Activated CD4-positive, alpha-beta T cell treated with anti-CD3 and anti-CD28 coated beads, Interleukin-10, Interleukin-2, amounts not matched to agents 100 ng/mL and 50 ng/mL, durations not matched to agents 16 hours and 8 hours (primary cell): Measurements from ENCODE around the gene ROBO2.
A peak's percentile ranks its signal among the peaks of the same experiment; 100 is the strongest.

Source experiments
- DNase-seq: peaks from one replicate; pipeline ENCODE4 v3.0.0-alpha.2; 2020

Gene ROBO2

DNA sequence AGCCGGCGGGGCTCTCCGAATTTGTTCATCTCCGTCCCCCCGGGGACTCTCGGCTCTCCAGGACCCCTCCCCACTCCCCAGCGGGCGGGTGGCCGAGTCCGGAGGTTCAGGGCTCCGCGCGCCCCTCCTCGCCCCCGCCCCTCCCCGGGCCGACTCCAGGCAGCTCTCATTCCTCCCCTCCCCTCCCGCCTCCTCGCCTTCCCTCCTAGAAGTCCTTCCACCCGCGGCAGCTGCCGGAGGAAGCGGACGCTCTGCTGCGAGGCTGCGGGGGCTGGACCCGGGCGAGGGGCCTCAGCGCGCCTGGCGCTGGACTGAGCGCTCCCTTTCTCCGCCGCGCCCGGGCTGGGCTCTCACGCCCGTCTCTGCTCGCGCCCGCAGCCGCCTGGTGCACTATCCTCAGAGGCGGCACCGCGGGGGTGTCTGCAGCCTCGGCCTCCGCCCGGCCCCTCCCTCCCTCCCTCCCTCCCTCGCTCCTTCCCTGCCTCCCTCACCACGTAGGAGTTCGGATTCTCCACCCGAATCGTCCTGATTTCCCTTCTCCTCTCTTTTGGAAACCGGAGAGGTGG, at the start of gene ROBO2:
Gene ROBO2 (plus strand): TSS at position 494 of the 566 bp plus-strand sequence. CDS start 687 bp downstream, outside the sequence.
- no peak for DNase-seq

DNA sequence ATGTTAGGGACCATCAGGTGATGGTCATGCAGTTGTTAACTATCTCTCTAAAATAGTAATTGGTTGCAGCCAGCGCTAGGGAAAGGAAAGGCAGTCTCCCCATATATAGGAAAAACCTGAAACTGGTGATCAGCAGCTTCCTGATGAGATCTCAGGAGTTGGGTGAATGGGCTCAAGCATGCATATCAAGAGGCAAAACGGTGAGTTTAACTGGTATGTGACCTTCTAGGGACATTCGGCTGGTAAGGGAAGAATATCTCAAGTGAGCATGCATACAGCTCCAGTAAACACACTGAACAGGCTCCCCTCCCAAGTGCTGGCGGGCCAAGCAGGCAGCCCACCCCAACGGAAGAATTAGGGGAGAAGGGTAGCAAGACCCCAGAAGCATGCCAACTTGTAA, 49.3 kb upstream of the ROBO2 start:
- DNase-seq, result no peak

- no peak for DNase-seq
These were observed 48.7 kb upstream of the ROBO2 start for GRCh38 chr3:76991165-76991564.

- no peak for DNase-seq
These were observed 42.2 kb upstream of the ROBO2 start for GRCh38 chr3:76997733-76998132.

GRCh38 chr3:76998555-76998954, 41.3 kb upstream of the ROBO2 start:
- DNase-seq, result no peak

DNA sequence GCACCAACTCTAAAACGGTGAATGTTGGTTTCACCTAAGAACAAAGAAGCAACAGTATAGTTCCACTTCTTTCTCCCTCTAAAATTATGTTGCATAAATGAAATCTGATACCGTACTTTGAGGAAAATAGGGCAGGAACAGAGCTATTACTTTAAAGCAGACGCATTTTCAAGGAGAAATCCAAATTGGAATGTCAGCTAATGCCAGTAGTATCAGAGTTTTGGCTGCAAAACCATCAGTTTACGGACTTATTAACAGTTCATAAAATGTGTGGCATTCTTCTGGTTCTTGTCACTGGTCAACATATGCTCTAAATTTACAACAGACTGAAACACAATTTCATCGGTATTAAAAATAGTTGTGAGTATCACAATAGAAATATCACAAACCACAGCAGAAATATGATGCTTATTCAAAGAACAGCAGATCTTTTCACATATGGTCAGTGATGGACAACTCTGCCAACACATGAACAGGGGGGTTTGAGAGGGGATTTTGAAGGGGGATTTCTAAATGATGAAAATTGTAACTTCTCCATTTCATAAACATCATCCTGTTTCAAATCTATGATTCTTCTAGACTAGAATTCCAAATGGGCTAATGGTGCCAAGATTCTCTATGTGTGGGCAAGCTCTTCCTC, 38.7 kb upstream of the ROBO2 start:
- no peak for DNase-seq

DNA sequence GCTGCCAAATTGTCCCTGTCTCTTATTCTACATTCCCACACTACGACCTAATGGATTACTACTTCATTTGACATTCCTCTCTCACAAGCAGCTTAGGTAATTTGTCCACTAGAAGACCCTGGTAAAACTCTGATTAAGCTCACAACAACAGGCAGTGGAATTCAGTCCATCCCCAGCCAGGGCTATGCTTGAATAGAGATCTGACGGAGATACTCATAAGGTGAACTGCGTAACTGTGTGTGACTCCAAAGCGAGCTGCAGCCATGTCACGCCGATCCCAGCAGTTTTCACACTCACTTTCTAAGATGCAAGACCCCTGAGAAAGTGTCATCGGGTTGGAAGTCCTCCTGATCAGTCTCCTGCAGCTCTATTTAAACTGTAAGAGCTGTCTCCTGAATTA, 25.7 kb upstream of the ROBO2 start:
- no peak for DNase-seq

GRCh38 chr3:77025471-77025870, 14.4 kb upstream of the ROBO2 start:
- no peak for DNase-seq

GRCh38 chr3:77026904-77027634, 12.8 kb upstream of the ROBO2 start:
- DNase-seq, result no peak

DNA sequence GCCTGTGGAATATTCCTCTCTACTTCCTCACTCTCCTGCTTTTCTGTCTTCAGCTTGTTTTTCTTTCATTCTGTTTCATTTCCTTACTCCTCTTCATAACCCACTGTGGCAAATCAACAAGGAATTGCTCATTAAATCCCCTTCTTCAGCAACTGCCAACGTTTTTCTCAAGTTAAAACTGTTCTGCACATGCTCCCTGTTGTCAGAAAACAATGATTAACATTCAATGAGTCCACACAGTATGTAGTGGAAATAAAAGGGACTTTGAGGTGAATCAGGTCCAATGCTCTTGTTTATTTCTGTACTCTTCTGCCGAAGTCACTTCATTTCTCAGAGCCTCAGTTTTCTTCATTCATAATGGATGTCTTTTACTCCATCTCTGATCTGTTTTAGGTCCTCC, 11.9 kb upstream of the ROBO2 start:
- DNase-seq, result no peak

- DNase-seq, result peak; percentile 32
These were observed 1.4 kb upstream of the ROBO2 start for GRCh38 chr3:77038468-77038929.

GRCh38 chr3:77038930-77039605, 831 bp upstream of the ROBO2 start:
- DNase-seq, result no peak

GRCh38 chr3:77040216-77040615, 317 bp downstream of the ROBO2 start:
- DNase-seq, result no peak

DNA sequence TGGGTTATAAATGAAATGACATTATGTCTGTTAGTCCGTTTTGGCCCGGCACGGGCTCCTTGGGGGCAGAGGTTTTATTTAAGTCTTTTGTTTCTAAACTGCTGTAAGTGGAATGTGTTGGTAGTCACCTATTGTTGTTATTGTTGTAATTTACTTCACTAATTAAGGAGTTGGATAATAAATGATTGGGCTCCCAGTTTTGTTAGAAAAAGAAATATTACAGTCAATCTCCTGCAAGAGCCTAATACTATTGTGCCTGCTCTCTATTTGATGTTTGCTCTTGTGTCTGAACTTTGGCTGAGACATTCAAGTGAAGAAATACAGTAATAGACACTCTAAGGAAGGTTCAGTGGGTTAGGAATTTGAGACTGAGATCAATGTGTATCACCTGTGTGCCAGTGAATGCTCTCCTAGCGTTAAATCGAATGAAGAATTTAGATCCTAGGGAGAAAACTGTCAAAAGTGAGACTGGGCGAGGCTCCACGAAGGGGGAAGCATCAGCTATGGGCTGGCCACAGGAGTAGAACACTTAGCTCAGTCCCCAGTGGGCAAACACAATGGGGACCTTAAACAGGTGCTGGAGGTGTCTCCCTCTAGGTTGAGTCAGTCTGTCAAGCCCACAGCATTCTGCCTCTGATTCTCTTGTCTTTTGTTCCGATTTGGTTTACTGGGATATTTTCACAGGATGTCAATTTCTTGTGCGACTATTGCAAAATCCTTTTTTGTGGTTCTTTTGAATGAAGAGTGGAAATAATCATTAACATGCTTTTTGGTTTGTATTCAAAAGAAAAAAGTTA, 1.2 kb downstream of the ROBO2 start:
- DNase-seq, result no peak

GRCh38 chr3:77041811-77042210, 1.9 kb downstream of the ROBO2 start:
- DNase-seq, result no peak

DNA sequence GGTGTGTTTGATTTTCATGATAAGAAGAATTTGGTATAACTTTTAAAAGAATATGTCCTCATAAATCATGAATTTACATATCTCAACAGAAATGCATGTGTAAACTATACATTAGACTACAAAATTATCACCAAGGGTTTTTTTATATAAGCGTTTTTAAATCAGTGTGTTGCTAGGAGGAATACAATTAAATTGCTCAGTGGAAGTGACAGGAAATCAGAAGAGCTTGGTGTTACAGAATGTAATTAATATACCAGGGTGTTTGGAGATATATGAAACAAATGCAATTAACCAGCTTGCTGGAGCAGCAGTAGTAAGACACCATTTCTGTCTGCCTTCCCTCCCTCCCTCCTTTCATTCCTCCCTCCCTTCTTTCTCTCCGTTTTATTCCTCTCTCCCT, 2.4 kb downstream of the ROBO2 start:
- DNase-seq, result no peak

DNA sequence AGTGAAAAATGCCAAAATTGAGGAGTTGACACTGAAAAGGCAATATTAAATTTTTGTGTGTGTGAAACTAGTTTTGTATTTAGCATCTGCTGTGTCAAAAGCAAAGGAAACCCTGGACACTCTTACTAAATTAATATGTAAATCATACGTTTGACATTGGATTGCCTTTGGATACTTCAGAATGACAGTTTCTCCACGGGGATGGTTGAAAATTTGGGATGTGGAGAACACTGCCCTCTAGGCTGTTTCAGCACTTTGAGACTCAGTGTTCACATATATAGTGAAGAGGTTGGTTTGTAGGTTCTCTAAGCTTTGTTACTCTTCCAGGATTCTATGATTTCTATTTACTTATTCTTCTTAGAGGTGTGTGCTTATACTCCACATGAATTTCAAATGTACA, 3.0 kb downstream of the ROBO2 start:
- DNase-seq, result no peak

GRCh38 chr3:77045686-77046085, 5.8 kb downstream of the ROBO2 start:
- no peak for DNase-seq

DNA sequence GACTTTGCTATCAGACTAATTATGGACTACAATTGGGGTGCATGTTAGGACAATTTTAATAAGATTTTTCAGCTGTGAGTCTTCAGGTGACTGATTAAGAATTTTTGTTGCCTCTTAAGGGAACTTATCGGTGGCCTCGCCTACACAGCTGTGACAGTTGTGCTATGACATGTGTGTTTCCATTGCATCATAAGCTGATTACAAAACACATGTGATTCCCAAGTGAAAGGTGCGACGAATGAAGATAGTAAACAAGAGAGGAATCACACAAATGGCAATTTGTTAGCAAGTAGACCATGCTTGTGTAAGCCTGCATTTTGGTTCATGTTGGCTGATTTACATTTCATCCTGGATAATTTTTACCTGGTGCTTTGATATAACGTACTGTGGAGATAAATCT, 8.3 kb downstream of the ROBO2 start:
- no peak for DNase-seq

GRCh38 chr3:77051591-77051990, 11.7 kb downstream of the ROBO2 start:
- DNase-seq, result no peak

DNA sequence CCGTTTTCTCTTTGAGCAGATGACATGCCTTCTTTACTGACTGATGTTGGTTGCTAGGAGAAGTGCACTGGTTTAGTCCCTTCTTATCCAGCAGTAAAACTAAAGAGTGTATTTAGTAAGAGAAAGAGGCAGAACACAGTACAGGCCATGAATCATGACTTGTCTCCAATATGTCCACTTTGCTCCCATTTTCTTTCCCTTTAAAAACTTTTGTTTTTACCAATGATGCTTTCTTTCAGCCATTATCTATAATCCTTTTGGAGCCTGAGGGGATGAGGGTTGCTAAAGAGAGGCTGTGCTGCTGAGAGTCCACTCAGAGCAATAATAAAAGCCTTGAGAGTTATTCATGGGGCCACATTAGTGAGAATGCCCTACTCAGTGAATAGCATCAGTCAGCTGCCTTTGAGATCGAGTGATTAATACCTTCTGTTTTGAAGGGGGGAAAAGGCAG, 12.2 kb downstream of the ROBO2 start:
- no peak for DNase-seq

DNA sequence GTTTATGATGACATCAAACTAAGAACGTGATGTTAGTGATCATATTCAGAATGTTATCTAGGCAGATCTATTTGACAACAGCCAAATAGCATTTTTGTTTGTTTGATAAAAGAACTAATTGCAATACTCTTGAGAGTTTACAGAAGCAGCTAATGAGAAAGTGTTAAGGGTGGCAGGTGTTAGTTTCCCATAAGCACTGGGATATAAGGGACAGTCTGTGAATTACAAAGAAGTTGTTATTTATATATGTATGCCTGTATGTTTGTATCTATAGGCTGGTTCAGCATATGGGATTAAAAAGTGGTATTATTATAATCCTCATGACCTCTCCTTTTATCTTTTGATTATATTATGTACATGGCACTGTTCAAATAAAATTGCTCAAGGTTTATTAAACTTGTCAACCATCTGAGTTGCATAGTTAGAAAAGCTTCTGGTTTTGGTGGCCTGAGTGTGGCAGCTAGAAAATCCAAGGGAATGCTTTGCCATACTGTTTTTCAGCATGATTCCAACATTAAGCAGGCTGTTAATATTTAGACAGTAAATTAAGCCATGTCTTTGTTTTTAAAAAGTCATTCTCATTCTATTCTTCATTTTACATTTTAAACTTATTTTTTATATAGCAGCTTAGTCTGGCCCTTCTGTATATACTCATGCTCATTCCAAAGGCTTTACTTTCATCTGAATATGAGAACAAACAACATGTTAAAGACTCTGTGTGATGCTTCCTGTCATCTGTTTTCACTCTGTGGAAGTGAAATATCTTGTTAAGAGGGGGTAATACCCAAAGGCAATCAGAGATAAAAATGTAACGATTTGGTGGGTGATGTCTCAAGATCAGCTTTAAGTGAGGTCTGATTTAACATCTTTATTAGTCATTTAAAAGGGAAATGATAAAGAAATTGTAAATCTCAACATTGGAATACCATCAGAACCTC, 13.1 kb downstream of the ROBO2 start:
- DNase-seq, result no peak
